ENCODE results near the gene ABCC4. TPM values are rescaled to one million over a fixed set of nuclear protein-coding genes. Genes with fewer than 3 reads are reported as not detected.

ABCC4 gene
- total and polyA plus RNA-seq, 2 experiments from 2014 or later: 4.3 to 12.2 TPM

DNA sequence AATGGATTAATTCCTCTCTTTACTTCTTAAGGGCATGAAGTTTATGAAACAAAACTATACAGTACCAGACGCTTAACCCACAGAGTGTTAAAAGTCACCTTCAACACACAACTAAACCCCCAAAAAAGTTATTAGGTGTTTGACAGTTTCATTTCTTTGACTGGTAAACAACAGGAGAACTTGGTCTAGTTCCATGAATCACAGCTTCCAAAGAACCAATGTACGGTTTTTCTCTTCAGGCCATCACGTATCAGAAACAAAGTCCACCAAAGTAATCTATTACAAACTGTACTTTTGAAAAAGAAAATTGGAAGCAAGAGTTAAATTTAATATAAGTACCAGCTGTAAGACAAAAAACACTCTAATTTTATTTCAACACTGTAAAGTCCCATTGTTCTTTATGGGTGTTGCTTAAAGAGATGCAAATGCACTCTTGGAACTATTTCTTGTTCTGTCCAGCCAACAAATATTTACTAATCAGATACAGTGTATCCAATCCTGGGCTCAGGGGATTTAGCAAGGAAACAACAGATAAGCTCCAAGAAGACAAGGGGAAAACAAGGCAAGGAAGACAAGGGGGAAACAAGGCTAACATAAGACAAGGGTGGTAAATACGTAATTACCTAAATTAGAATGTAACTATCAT is 149.2 kb downstream of the ABCC4 start (continued):
- TF ChIP-seq, protein P1, sequence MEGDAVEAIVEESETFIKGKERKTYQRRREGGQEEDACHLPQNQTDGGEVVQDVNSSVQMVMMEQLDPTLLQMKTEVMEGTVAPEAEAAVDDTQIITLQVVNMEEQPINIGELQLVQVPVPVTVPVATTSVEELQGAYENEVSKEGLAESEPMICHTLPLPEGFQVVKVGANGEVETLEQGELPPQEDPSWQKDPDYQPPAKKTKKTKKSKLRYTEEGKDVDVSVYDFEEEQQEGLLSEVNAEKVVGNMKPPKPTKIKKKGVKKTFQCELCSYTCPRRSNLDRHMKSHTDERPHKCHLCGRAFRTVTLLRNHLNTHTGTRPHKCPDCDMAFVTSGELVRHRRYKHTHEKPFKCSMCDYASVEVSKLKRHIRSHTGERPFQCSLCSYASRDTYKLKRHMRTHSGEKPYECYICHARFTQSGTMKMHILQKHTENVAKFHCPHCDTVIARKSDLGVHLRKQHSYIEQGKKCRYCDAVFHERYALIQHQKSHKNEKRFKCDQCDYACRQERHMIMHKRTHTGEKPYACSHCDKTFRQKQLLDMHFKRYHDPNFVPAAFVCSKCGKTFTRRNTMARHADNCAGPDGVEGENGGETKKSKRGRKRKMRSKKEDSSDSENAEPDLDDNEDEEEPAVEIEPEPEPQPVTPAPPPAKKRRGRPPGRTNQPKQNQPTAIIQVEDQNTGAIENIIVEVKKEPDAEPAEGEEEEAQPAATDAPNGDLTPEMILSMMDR (conservative IDR thresholded peaks at IDR 0.05; ENCODE audit: low read depth in 2 of 2): no peak
- TF ChIP-seq JUNB (IDR thresholded peaks at IDR 0.05; ENCODE audit: unreplicated experiment): no peak
- TF ChIP-seq, protein P2, sequence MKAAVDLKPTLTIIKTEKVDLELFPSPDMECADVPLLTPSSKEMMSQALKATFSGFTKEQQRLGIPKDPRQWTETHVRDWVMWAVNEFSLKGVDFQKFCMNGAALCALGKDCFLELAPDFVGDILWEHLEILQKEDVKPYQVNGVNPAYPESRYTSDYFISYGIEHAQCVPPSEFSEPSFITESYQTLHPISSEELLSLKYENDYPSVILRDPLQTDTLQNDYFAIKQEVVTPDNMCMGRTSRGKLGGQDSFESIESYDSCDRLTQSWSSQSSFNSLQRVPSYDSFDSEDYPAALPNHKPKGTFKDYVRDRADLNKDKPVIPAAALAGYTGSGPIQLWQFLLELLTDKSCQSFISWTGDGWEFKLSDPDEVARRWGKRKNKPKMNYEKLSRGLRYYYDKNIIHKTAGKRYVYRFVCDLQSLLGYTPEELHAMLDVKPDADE (IDR thresholded peaks at IDR 0.05): no peak
- TF ChIP-seq CREB1 (CRISPR knock-in tag; IDR thresholded peaks at IDR 0.05; ENCODE audit: low read depth): no peak
- TF ChIP-seq ZNF114 (CRISPR knock-in tag; IDR thresholded peaks at IDR 0.05): no peak
- TF ChIP-seq, protein P3, sequence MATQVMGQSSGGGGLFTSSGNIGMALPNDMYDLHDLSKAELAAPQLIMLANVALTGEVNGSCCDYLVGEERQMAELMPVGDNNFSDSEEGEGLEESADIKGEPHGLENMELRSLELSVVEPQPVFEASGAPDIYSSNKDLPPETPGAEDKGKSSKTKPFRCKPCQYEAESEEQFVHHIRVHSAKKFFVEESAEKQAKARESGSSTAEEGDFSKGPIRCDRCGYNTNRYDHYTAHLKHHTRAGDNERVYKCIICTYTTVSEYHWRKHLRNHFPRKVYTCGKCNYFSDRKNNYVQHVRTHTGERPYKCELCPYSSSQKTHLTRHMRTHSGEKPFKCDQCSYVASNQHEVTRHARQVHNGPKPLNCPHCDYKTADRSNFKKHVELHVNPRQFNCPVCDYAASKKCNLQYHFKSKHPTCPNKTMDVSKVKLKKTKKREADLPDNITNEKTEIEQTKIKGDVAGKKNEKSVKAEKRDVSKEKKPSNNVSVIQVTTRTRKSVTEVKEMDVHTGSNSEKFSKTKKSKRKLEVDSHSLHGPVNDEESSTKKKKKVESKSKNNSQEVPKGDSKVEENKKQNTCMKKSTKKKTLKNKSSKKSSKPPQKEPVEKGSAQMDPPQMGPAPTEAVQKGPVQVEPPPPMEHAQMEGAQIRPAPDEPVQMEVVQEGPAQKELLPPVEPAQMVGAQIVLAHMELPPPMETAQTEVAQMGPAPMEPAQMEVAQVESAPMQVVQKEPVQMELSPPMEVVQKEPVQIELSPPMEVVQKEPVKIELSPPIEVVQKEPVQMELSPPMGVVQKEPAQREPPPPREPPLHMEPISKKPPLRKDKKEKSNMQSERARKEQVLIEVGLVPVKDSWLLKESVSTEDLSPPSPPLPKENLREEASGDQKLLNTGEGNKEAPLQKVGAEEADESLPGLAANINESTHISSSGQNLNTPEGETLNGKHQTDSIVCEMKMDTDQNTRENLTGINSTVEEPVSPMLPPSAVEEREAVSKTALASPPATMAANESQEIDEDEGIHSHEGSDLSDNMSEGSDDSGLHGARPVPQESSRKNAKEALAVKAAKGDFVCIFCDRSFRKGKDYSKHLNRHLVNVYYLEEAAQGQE (IDR thresholded peaks at IDR 0.05; ENCODE audit: unreplicated experiment): no peak
- no peak for TF ChIP-seq EZH2 (IDR thresholded peaks at IDR 0.05; ENCODE audit: low read depth, unreplicated experiment)
- no peak for TF ChIP-seq EZH2phosphoT487 (IDR thresholded peaks at IDR 0.05; ENCODE audit: unreplicated experiment)
- TF ChIP-seq POLR2AphosphoS5 (IDR thresholded peaks at IDR 0.05; ENCODE audit: low read depth): no peak
- no peak for TF ChIP-seq ZNF331 (CRISPR knock-in tag; IDR thresholded peaks at IDR 0.05; ENCODE audit: low read depth)
- no peak for TF ChIP-seq NANOG (IDR thresholded peaks at IDR 0.05; ENCODE audit: borderline replicate concordance)

DNA sequence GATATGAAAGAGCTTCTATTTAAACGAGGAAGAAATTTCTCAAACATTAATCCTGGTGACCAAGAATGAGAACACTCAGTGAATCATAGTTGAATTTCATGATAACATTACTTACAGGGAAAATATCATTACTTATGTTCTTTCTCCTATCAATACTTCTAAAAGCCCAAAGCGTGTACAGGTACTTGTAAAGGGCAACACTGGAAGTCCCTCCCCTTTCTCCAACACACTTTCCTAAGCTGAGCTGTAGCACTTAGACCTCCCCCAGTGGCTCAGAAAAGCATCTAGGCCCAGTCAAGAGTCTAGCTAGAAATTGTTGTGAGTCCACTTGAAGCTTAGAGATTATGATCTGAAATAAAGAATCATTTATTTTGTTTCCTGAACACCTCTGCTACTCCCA is 150.7 kb downstream of the ABCC4 start:
- H3K36me3 ChIP-seq (ENCODE audit: insufficient read depth): no peaks in the 10 kb centered on the region
- no peak overlapping the region for H3K27ac ChIP-seq (ENCODE audit: low read depth)
- Mint-ChIP-seq H3K27me3 (ENCODE audit: insufficient read depth, low read depth, poor library complexity) (peaks cover 3% of the 10 kb centered on the region), H3K36me3 (ENCODE audit: low read depth) (0 out of 3 replicates have a peak, but pooled peaks cover 2% of the 10 kb centered on the region), H3K4me3 (no peak overlapping the region), H3K27ac (no peak overlapping the region), H3K9me3 (no peaks in the 10 kb centered on the region), H3K4me1 (peaks cover 28% of the 10 kb centered on the region)
- no peak overlapping the region for H3K4me2 ChIP-seq
- peaks cover 25% of the 10 kb centered on the region for H3K4me1 ChIP-seq (ENCODE audit: insufficient read depth)
- H3K4me3 ChIP-seq: no peak overlapping the region
- H2AFZ ChIP-seq: no peak overlapping the region
- no peaks in the 10 kb centered on the region for H3F3A ChIP-seq (replicated peaks; ENCODE audit: low read depth)
- no peaks in the 10 kb centered on the region; the same call in 1 of the 2 replicates for H4K20me1 ChIP-seq (replicated peaks; ENCODE audit: insufficient read depth)
- ATAC-seq (no peak), DNase-seq (ENCODE audit: low spot score) (no peak)
- TF ChIP-seq, protein P3 (IDR thresholded peaks at IDR 0.05; ENCODE audit: unreplicated experiment): no peak
- TF ChIP-seq NANOG (IDR thresholded peaks at IDR 0.05; ENCODE audit: borderline replicate concordance) (no peak), ZNF331 (CRISPR knock-in tag; IDR thresholded peaks at IDR 0.05; ENCODE audit: low read depth) (no peak), EZH2 (IDR thresholded peaks at IDR 0.05; ENCODE audit: low read depth, unreplicated experiment) (no peak)
- TF ChIP-seq, protein P1 (conservative IDR thresholded peaks at IDR 0.05; ENCODE audit: low read depth in 2 of 2): no peak
- H3K27me3 ChIP-seq (ENCODE audit: insufficient read depth): peaks cover 13% of the 10 kb centered on the region; the same call in 1 of the 2 replicates
- no peaks in the 10 kb centered on the region for H3K9me2 ChIP-seq (ENCODE audit: insufficient read depth)
- no peaks in the 10 kb centered on the region for H3K79me2 ChIP-seq (replicated peaks; ENCODE audit: insufficient read depth)
